HCT116 (cell line): Measurements from ENCODE around the gene MRGPRE. TPM values are rescaled to one million over a fixed set of nuclear protein-coding genes. Genes with fewer than 3 reads are reported as not detected.

ENCODE experiments used
- ATAC-seq: fragments of 200-7000 bp; cut with Tn5 transposase; 2 replicates; pipeline ENCODE4 v1.9.1; 2020; ENCODE audit warnings: mild to moderate bottlenecking, moderate library complexity
- BruUV-seq: library from RNA; stranded (reverse); fragments of 400-500 nt; replicated peaks from 2 replicates; lab custom pipeline; 2021; lab: Mats Ljungman, UMichigan
- CTCF ChIA-PET: fragments of 300-600 bp; sonication (Branson Sonifier 250); formaldehyde crosslinking; loops from one replicate; lab custom pipeline; 2021; ENCODE audit warnings: antibody characterized with exemption; lab: Charles Lee
- POLR2A ChIA-PET: fragments of 300-600, 350-600 bp; sonication (Branson Sonifier 250); formaldehyde crosslinking; loops from one replicate; lab custom pipeline; 2021; ENCODE audit warnings: antibody characterized with exemption; lab: Charles Lee
- RAD21 ChIA-PET, 2 experiments: fragments of 300-600 bp; sonication (Branson Sonifier 250); formaldehyde crosslinking; loops; one replicate each; lab custom pipeline; 2023; ENCODE audit warnings: low total read pairs in 2 of 2; ENCODE audit not compliant: uncharacterized antibody in 2 of 2, unreplicated experiment in 2 of 2, low non-redundant PET in 1 of 2; lab: Charles Lee
- DNase-seq: peaks from one replicate; pipeline ENCODE4 v3.0.0-alpha.2; 2010; ENCODE audit warnings: low read depth, low spot score
- H2AFZ ChIP-seq: fragments of 200-600 bp; shearing (Covaris generic), sonication (generic); 2 replicates; pipeline ENCODE4 v1.6.1; 2017; ENCODE audit warnings: low read depth, mixed run types, mixed read lengths, antibody characterized with exemption, low read length; ENCODE audit not compliant: poor library complexity, severe bottlenecking
- H3K27ac ChIP-seq: 2 replicates; pipeline ENCODE4 v1.5.1; 2012; ENCODE audit warnings: low read depth, low read length
- H3K27me3 ChIP-seq: fragments of 200-600 bp; sonication (generic); 2 replicates; pipeline ENCODE4 v1.6.1; 2016; ENCODE audit warnings: mixed run types, low read length, mixed read lengths; ENCODE audit not compliant: insufficient read depth
- H3K36me3 ChIP-seq, 2 experiments: fragments of 200-500 bp in 1 of 2; fragments of 200-600 bp in 1 of 2; sonication (Bioruptor generic) in 1 of 2; sonication (generic) in 1 of 2; 2 replicates each; pipeline versions ENCODE4 v1.5.1 to v1.6.1; 2014 to 2016; ENCODE audit warnings: low read length in 2 of 2, inconsistent platforms in 1 of 2, mixed read lengths in 1 of 2, mixed run types in 1 of 2; ENCODE audit not compliant: insufficient read depth in 2 of 2, control insufficient read depth in 1 of 2
- H3K4me1 ChIP-seq, 2 experiments: fragments of 200-600 bp in 1 of 2; sonication (generic) in 1 of 2; 2 replicates each; pipeline versions ENCODE4 v1.5.1 to v1.6.1; 2012 to 2017; ENCODE audit warnings: low read length in 2 of 2, inconsistent platforms in 1 of 2, mild to moderate bottlenecking in 1 of 2, mixed read lengths in 1 of 2, mixed run types in 1 of 2, moderate library complexity in 1 of 2; ENCODE audit not compliant: insufficient read depth in 2 of 2, control insufficient read depth in 1 of 2
- H3K4me2 ChIP-seq: fragments of 200-600 bp; sonication (generic); 2 replicates; pipeline ENCODE4 v1.6.1; 2017; ENCODE audit warnings: mixed run types, low read length, mixed read lengths
- H3K4me3 ChIP-seq, 2 experiments: fragments of 200-600 bp in 1 of 2; sonication (generic) in 1 of 2; replicated peaks in 1 of 2; 2 replicates each; pipeline ENCODE4 v1.5.1; 2011 to 2016; ENCODE audit warnings: low read length in 2 of 2, control low read depth in 1 of 2, low read depth in 1 of 2, mild to moderate bottlenecking in 1 of 2, mixed read lengths in 1 of 2, mixed run types in 1 of 2
- H3K79me2 ChIP-seq: fragments of 200-600 bp; sonication (generic); 2 replicates; pipeline ENCODE4 v1.6.1; 2017; ENCODE audit warnings: mild to moderate bottlenecking, mixed run types, low read length, moderate library complexity, mixed read lengths; ENCODE audit not compliant: insufficient read depth
- H3K9ac ChIP-seq: fragments of 200-600 bp; sonication (generic); 2 replicates; pipeline ENCODE4 v1.6.1; 2016; ENCODE audit warnings: low read length, mixed read lengths
- H3K9me2 ChIP-seq: fragments of 200-600 bp; sonication (generic), shearing (Covaris generic); 2 replicates; pipeline ENCODE4 v1.6.1; 2017; ENCODE audit warnings: mixed run types, mild to moderate bottlenecking, moderate library complexity; ENCODE audit not compliant: insufficient read depth
- H3K9me3 ChIP-seq, 2 experiments: fragments of 200-500 bp in 1 of 2; fragments of 200-600 bp in 1 of 2; sonication (Bioruptor generic) in 1 of 2; sonication (generic) in 1 of 2; 2 replicates each; pipeline ENCODE4 v1.6.1; 2014 to 2017; ENCODE audit warnings: low read length in 2 of 2, mixed read lengths in 2 of 2, inconsistent platforms in 1 of 2, low read depth in 1 of 2, mild to moderate bottlenecking in 1 of 2, mixed run types in 1 of 2, moderate library complexity in 1 of 2; ENCODE audit not compliant: control insufficient read depth in 1 of 2, insufficient read depth in 1 of 2
- H4K20me1 ChIP-seq: fragments of 200-600 bp; sonication (generic), shearing (Covaris generic); 2 replicates; pipeline ENCODE4 v1.6.1; 2017; ENCODE audit warnings: mixed run types, mild to moderate bottlenecking, moderate library complexity; ENCODE audit not compliant: insufficient read depth
- CBX3 ChIP-seq: IDR thresholded peaks from 2 replicates; pipeline ENCODE4 v1.6.1; 2012; ENCODE audit warnings: low read depth
- CEBPB ChIP-seq: IDR thresholded peaks from 2 replicates; pipeline ENCODE4 v1.6.1; 2012; ENCODE audit warnings: low read depth
- EGR1 ChIP-seq: IDR thresholded peaks from 2 replicates; pipeline ENCODE4 v1.6.1; 2012; ENCODE audit warnings: low read depth
- EZH2 ChIP-seq: fragments of 200-600 bp; sonication (generic); IDR thresholded peaks from 2 replicates; pipeline ENCODE4 v1.6.1; 2017; ENCODE audit warnings: antibody characterized with exemption, mixed run types
- FOSL1 ChIP-seq: IDR thresholded peaks from 2 replicates; pipeline ENCODE4 v1.6.1; 2012; ENCODE audit warnings: low read depth
- JUND ChIP-seq: IDR thresholded peaks from 2 replicates; pipeline ENCODE4 v1.6.1; 2012
- POLR2A ChIP-seq: IDR thresholded peaks from 2 replicates; pipeline ENCODE4 v1.7.0; 2011; ENCODE audit warnings: borderline replicate concordance; ENCODE audit not compliant: insufficient read depth, insufficient read length; ENCODE audit errors: extremely low read depth
- RAD21 ChIP-seq: IDR thresholded peaks from 2 replicates; pipeline ENCODE4 v1.6.1; 2012; ENCODE audit warnings: low read depth, mild to moderate bottlenecking
- SRF ChIP-seq: IDR thresholded peaks from 2 replicates; pipeline ENCODE4 v1.6.1; 2012; ENCODE audit warnings: low read depth
- YY1 ChIP-seq: IDR thresholded peaks from 2 replicates; pipeline ENCODE4 v1.6.1; 2011; ENCODE audit warnings: low read length, low read depth, moderate library complexity, mild to moderate bottlenecking; ENCODE audit not compliant: insufficient replicate concordance; ENCODE audit errors: extremely low read depth
- ZFX ChIP-seq: fragments of 450-650 bp; IDR thresholded peaks from 2 replicates; pipeline ENCODE4 v1.6.1; 2017
- ZNF274 ChIP-seq: fragments of 200-500 bp; sonication (Bioruptor generic); IDR thresholded peaks from 2 replicates; pipeline ENCODE4 v1.6.1; 2014; ENCODE audit warnings: mild to moderate bottlenecking, low read depth, low read length, inconsistent platforms
- intact Hi-C: fragments of 100-400 bp; cut with micrococcal nuclease; formaldehyde crosslinking; loops from 2 replicates; pipeline ENCODE4 v1.10.0; 2022
- total RNA-seq: library from RNA; stranded (reverse); gene quantifications from one replicate; pipeline ENCODE4 v1.2.1, GENCODE V29; 2021; ENCODE audit not compliant: unreplicated experiment
- TF ChIP-seq, protein P1 (sequence below): IDR thresholded peaks from 2 replicates; pipeline ENCODE4 v1.6.1; 2012
- TF ChIP-seq, protein P2 (sequence below): IDR thresholded peaks from 2 replicates; pipeline ENCODE4 v1.6.1; 2011; ENCODE audit warnings: mild to moderate bottlenecking, low read length, moderate library complexity; ENCODE audit not compliant: insufficient replicate concordance; ENCODE audit errors: extremely low read depth
- TF ChIP-seq, protein P3 (sequence below): IDR thresholded peaks from 2 replicates; pipeline ENCODE4 v1.6.1; 2012
- TF ChIP-seq, protein P4 (sequence below), 3 experiments: fragments of 200-600 bp in 1 of 3; sonication (generic) in 1 of 3; IDR thresholded peaks in 2 of 3; conservative IDR thresholded peaks in 1 of 3; 2 replicates each; pipeline ENCODE4 v1.5.1; 2012 to 2017; ENCODE audit warnings: low read depth in 2 of 3, low read length in 2 of 3, antibody characterized with exemption in 1 of 3, borderline replicate concordance in 1 of 3, control low read depth in 1 of 3, mild to moderate bottlenecking in 1 of 3, mixed read lengths in 1 of 3, mixed run types in 1 of 3, moderate library complexity in 1 of 3; ENCODE audit not compliant: insufficient read depth in 1 of 3

MRGPRE gene
- total RNA-seq, 1 experiment from 2014 or later: not detected

DNA sequence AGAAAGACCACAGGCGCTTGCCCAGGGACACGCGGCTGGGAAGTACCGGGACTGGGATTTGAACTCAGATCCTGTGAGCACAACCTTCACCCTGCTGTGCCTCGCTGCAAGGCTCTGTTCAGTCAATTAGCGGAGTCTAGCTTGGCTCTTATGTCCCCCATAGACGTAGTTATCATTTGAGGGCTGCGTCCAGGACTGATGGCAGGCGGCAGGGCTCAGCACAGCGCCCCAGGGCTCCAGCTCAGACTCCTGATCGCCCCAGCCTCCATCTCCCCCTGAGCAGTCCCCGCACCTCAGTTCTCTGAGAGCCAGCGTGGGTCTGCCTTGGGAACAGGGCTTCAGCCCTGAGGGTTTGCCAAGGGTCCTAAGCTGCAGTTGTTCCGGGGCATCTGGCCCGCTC, 33.4 kb downstream of the MRGPRE start:
- no peaks in the 10 kb centered on the region for H3K79me2 ChIP-seq
- H3K27me3 ChIP-seq: peaks cover 22% of the 10 kb centered on the region; the same call in 1 of the 2 replicates
- no peaks in the 10 kb centered on the region for H3K36me3 ChIP-seq
- no peak for ATAC-seq
- H3K4me3 ChIP-seq: no peak overlapping the region
- no peak for DNase-seq
- H2AFZ ChIP-seq: no peak overlapping the region
- H3K4me1 ChIP-seq: no peaks in the 10 kb centered on the region
- TF ChIP-seq JUND (no peak), EGR1 (no peak), RAD21 (no peak), POLR2A (no peak), CBX3 (no peak), ZFX (no peak), SRF (no peak), YY1 (no peak), CEBPB (no peak), EZH2 (no peak), ZNF274 (no peak), FOSL1 (no peak)
- TF ChIP-seq, protein P1, sequence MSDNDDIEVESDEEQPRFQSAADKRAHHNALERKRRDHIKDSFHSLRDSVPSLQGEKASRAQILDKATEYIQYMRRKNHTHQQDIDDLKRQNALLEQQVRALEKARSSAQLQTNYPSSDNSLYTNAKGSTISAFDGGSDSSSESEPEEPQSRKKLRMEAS: no peak
- TF ChIP-seq, protein P2, sequence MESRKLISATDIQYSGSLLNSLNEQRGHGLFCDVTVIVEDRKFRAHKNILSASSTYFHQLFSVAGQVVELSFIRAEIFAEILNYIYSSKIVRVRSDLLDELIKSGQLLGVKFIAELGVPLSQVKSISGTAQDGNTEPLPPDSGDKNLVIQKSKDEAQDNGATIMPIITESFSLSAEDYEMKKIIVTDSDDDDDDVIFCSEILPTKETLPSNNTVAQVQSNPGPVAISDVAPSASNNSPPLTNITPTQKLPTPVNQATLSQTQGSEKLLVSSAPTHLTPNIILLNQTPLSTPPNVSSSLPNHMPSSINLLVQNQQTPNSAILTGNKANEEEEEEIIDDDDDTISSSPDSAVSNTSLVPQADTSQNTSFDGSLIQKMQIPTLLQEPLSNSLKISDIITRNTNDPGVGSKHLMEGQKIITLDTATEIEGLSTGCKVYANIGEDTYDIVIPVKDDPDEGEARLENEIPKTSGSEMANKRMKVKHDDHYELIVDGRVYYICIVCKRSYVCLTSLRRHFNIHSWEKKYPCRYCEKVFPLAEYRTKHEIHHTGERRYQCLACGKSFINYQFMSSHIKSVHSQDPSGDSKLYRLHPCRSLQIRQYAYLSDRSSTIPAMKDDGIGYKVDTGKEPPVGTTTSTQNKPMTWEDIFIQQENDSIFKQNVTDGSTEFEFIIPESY: no peak
- TF ChIP-seq, protein P3, sequence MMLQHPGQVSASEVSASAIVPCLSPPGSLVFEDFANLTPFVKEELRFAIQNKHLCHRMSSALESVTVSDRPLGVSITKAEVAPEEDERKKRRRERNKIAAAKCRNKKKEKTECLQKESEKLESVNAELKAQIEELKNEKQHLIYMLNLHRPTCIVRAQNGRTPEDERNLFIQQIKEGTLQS: no peak
- TF ChIP-seq, protein P4, sequence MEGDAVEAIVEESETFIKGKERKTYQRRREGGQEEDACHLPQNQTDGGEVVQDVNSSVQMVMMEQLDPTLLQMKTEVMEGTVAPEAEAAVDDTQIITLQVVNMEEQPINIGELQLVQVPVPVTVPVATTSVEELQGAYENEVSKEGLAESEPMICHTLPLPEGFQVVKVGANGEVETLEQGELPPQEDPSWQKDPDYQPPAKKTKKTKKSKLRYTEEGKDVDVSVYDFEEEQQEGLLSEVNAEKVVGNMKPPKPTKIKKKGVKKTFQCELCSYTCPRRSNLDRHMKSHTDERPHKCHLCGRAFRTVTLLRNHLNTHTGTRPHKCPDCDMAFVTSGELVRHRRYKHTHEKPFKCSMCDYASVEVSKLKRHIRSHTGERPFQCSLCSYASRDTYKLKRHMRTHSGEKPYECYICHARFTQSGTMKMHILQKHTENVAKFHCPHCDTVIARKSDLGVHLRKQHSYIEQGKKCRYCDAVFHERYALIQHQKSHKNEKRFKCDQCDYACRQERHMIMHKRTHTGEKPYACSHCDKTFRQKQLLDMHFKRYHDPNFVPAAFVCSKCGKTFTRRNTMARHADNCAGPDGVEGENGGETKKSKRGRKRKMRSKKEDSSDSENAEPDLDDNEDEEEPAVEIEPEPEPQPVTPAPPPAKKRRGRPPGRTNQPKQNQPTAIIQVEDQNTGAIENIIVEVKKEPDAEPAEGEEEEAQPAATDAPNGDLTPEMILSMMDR (IDR thresholded peaks at IDR 0.05 in 2 of 3, conservative IDR thresholded peaks at IDR 0.05 in 1 of 3; ENCODE audit: borderline replicate concordance in 1 of 3, insufficient read depth in 1 of 3, low read depth in 2 of 3, low read length in 2 of 3): no peak
- RAD21 ChIA-PET: interaction anchor here in 1 of 2 experiments (0.6 kb wide), 1 partner anchor 269 kb away, joined by 4 read pairs; no protein-coding TSS in a partner anchor
- intact Hi-C loops: no loop called here
- no peaks in the 10 kb centered on the region for H3K9me2 ChIP-seq
- BruUV-seq: no TSS peak
- POLR2A ChIA-PET: no interaction called here
- CTCF ChIA-PET: no interaction called here
- no peaks in the 10 kb centered on the region for H4K20me1 ChIP-seq
- no peak overlapping the region for H3K27ac ChIP-seq
- no peak overlapping the region for H3K4me2 ChIP-seq
- no peak overlapping the region for H3K9ac ChIP-seq
- no peaks in the 10 kb centered on the region for H3K9me3 ChIP-seq
